ENCODE results near the gene DTL.

The DTL gene

GRCh38 chr1:212118872-212119260 lies 83.3 kb downstream of the DTL start:
- Histone ChIP-seq H3K9me3 (ENCODE audit: insufficient read depth, low read depth, low read length) (no peaks in the 10 kb centered on the region), H3K36me3 (ENCODE audit: insufficient read depth, low read depth, low read length) (no peaks in the 10 kb centered on the region), H3K27ac (ENCODE audit: low read length) (no peak overlapping the region), H3K4me1 (ENCODE audit: insufficient read depth, low read length) (no peaks in the 10 kb centered on the region), H3K4me3 (ENCODE audit: low read length) (no peak overlapping the region), H3K9ac (ENCODE audit: low read depth, low read length) (no peak overlapping the region; the same call in 1 of the 2 replicates), H3K27me3 (ENCODE audit: insufficient read depth, low read length) (no peaks in the 10 kb centered on the region)

GRCh38 chr1:212119397-212119837 lies 83.9 kb downstream of the DTL start:
- Histone ChIP-seq H3K9me3 (ENCODE audit: insufficient read depth, low read depth, low read length) (no peaks in the 10 kb centered on the region), H3K36me3 (ENCODE audit: insufficient read depth, low read depth, low read length) (no peaks in the 10 kb centered on the region), H3K27ac (ENCODE audit: low read length) (no peak overlapping the region), H3K9ac (ENCODE audit: low read depth, low read length) (no peak overlapping the region), H3K4me3 (ENCODE audit: low read length) (no peak overlapping the region), H3K27me3 (ENCODE audit: insufficient read depth, low read length) (no peaks in the 10 kb centered on the region), H3K4me1 (ENCODE audit: insufficient read depth, low read length) (no peaks in the 10 kb centered on the region)

GRCh38 chr1:212119863-212120262 lies 84.3 kb downstream of the DTL start:
- H3K36me3 ChIP-seq (ENCODE audit: insufficient read depth, low read depth, low read length), result no peaks in the 10 kb centered on the region
- H3K9me3 ChIP-seq (ENCODE audit: insufficient read depth, low read depth, low read length), result no peaks in the 10 kb centered on the region
- H3K27ac ChIP-seq (ENCODE audit: low read length), result no peak overlapping the region
- no peak overlapping the region for H3K4me3 ChIP-seq (ENCODE audit: low read length)
- H3K4me1 ChIP-seq (ENCODE audit: insufficient read depth, low read length), result no peaks in the 10 kb centered on the region
- no peaks in the 10 kb centered on the region for H3K27me3 ChIP-seq (ENCODE audit: insufficient read depth, low read length)
- H3K9ac ChIP-seq (ENCODE audit: low read depth, low read length), result no peak overlapping the region

- Histone ChIP-seq H3K36me3 (ENCODE audit: insufficient read depth, low read depth, low read length) (no peaks in the 10 kb centered on the region), H3K9ac (ENCODE audit: low read depth, low read length) (no peak overlapping the region), H3K4me3 (ENCODE audit: low read length) (no peak overlapping the region), H3K27me3 (ENCODE audit: insufficient read depth, low read length) (no peaks in the 10 kb centered on the region), H3K9me3 (ENCODE audit: insufficient read depth, low read depth, low read length) (no peaks in the 10 kb centered on the region), H3K27ac (ENCODE audit: low read length) (no peak overlapping the region), H3K4me1 (ENCODE audit: insufficient read depth, low read length) (peaks cover 4% of the 10 kb centered on the region; the same call in 1 of the 2 replicates)
Observed at GRCh38 chr1:212121779-212122178, 86.2 kb downstream of the DTL start.

- H3K36me3 ChIP-seq (ENCODE audit: insufficient read depth, low read depth, low read length), result no peaks in the 10 kb centered on the region
- H3K4me3 ChIP-seq (ENCODE audit: low read length), result no peak overlapping the region
- H3K4me1 ChIP-seq (ENCODE audit: insufficient read depth, low read length), result peaks cover 4% of the 10 kb centered on the region; the same call in 1 of the 2 replicates
- H3K27me3 ChIP-seq (ENCODE audit: insufficient read depth, low read length), result no peaks in the 10 kb centered on the region
- H3K9ac ChIP-seq (ENCODE audit: low read depth, low read length), result no peak overlapping the region
- no peak overlapping the region for H3K27ac ChIP-seq (ENCODE audit: low read length)
- H3K9me3 ChIP-seq (ENCODE audit: insufficient read depth, low read depth, low read length), result no peaks in the 10 kb centered on the region
Observed at GRCh38 chr1:212124690-212125582, 89.4 kb downstream of the DTL start.

GRCh38 chr1:212125654-212126053 lies 90.1 kb downstream of the DTL start:
- Histone ChIP-seq H3K4me1 (ENCODE audit: insufficient read depth, low read length) (peaks cover 4% of the 10 kb centered on the region; the same call in 1 of the 2 replicates), H3K27ac (ENCODE audit: low read length) (no peak overlapping the region), H3K9me3 (ENCODE audit: insufficient read depth, low read depth, low read length) (no peaks in the 10 kb centered on the region), H3K4me3 (ENCODE audit: low read length) (no peak overlapping the region), H3K36me3 (ENCODE audit: insufficient read depth, low read depth, low read length) (no peaks in the 10 kb centered on the region), H3K9ac (ENCODE audit: low read depth, low read length) (no peak overlapping the region), H3K27me3 (ENCODE audit: insufficient read depth, low read length) (no peaks in the 10 kb centered on the region)

GRCh38 chr1:212127221-212127620 lies 91.7 kb downstream of the DTL start:
- no peak overlapping the region for H3K27ac ChIP-seq (ENCODE audit: low read length)
- peaks cover 8% of the 10 kb centered on the region; the same call in 1 of the 2 replicates for H3K4me1 ChIP-seq (ENCODE audit: insufficient read depth, low read length)
- H3K9me3 ChIP-seq (ENCODE audit: insufficient read depth, low read depth, low read length), result no peaks in the 10 kb centered on the region
- no peaks in the 10 kb centered on the region for H3K36me3 ChIP-seq (ENCODE audit: insufficient read depth, low read depth, low read length)
- H3K9ac ChIP-seq (ENCODE audit: low read depth, low read length), result no peak overlapping the region; the same call in 1 of the 2 replicates
- H3K4me3 ChIP-seq (ENCODE audit: low read length), result no peak overlapping the region
- no peaks in the 10 kb centered on the region for H3K27me3 ChIP-seq (ENCODE audit: insufficient read depth, low read length)

GRCh38 chr1:212129781-212130180 lies 94.2 kb downstream of the DTL start:
- no peaks in the 10 kb centered on the region for H3K9me3 ChIP-seq (ENCODE audit: insufficient read depth, low read depth, low read length)
- no peaks in the 10 kb centered on the region for H3K36me3 ChIP-seq (ENCODE audit: insufficient read depth, low read depth, low read length)
- no peak overlapping the region for H3K4me3 ChIP-seq (ENCODE audit: low read length)
- peaks cover 8% of the 10 kb centered on the region; the same call in 1 of the 2 replicates for H3K4me1 ChIP-seq (ENCODE audit: insufficient read depth, low read length)
- H3K27ac ChIP-seq (ENCODE audit: low read length), result no peak overlapping the region
- no peak overlapping the region for H3K9ac ChIP-seq (ENCODE audit: low read depth, low read length)
- H3K27me3 ChIP-seq (ENCODE audit: insufficient read depth, low read length), result no peaks in the 10 kb centered on the region

- 0 out of 2 replicates have a peak, but pooled peaks cover 3% of the 10 kb centered on the region for H3K9me3 ChIP-seq (ENCODE audit: insufficient read depth, low read depth, low read length)
- 0 out of 2 replicates have a peak, but pooled peaks cover 3% of the 10 kb centered on the region for H3K4me1 ChIP-seq (ENCODE audit: insufficient read depth, low read length)
- H3K36me3 ChIP-seq (ENCODE audit: insufficient read depth, low read depth, low read length), result no peaks in the 10 kb centered on the region
- no peak overlapping the region for H3K4me3 ChIP-seq (ENCODE audit: low read length)
- no peaks in the 10 kb centered on the region for H3K27me3 ChIP-seq (ENCODE audit: insufficient read depth, low read length)
- no peak overlapping the region for H3K9ac ChIP-seq (ENCODE audit: low read depth, low read length)
- no peak overlapping the region for H3K27ac ChIP-seq (ENCODE audit: low read length)
Observed at GRCh38 chr1:212132025-212132424, 96.5 kb downstream of the DTL start.

GRCh38 chr1:212133319-212133718 lies 97.8 kb downstream of the DTL start:
- Histone ChIP-seq H3K9me3 (ENCODE audit: insufficient read depth, low read depth, low read length) (0 out of 2 replicates have a peak, but pooled peaks cover 3% of the 10 kb centered on the region), H3K4me1 (ENCODE audit: insufficient read depth, low read length) (0 out of 2 replicates have a peak, but pooled peaks cover 3% of the 10 kb centered on the region), H3K4me3 (ENCODE audit: low read length) (no peak overlapping the region), H3K9ac (ENCODE audit: low read depth, low read length) (no peak overlapping the region), H3K36me3 (ENCODE audit: insufficient read depth, low read depth, low read length) (no peaks in the 10 kb centered on the region), H3K27me3 (ENCODE audit: insufficient read depth, low read length) (no peaks in the 10 kb centered on the region), H3K27ac (ENCODE audit: low read length) (no peak overlapping the region)

- Histone ChIP-seq H3K9ac (ENCODE audit: low read depth, low read length) (no peak overlapping the region), H3K36me3 (ENCODE audit: insufficient read depth, low read depth, low read length) (no peaks in the 10 kb centered on the region), H3K27ac (ENCODE audit: low read length) (no peak overlapping the region), H3K4me1 (ENCODE audit: insufficient read depth, low read length) (0 out of 2 replicates have a peak, but pooled peaks cover 3% of the 10 kb centered on the region), H3K9me3 (ENCODE audit: insufficient read depth, low read depth, low read length) (0 out of 2 replicates have a peak, but pooled peaks cover 3% of the 10 kb centered on the region), H3K4me3 (ENCODE audit: low read length) (no peak overlapping the region), H3K27me3 (ENCODE audit: insufficient read depth, low read length) (no peaks in the 10 kb centered on the region)
Observed at GRCh38 chr1:212135166-212135565, 99.6 kb downstream of the DTL start.

- Histone ChIP-seq H3K9me3 (ENCODE audit: insufficient read depth, low read depth, low read length) (0 out of 2 replicates have a peak, but pooled peaks cover 3% of the 10 kb centered on the region), H3K36me3 (ENCODE audit: insufficient read depth, low read depth, low read length) (no peaks in the 10 kb centered on the region), H3K27ac (ENCODE audit: low read length) (no peak overlapping the region), H3K4me3 (ENCODE audit: low read length) (no peak overlapping the region), H3K4me1 (ENCODE audit: insufficient read depth, low read length) (no peaks in the 10 kb centered on the region), H3K27me3 (ENCODE audit: insufficient read depth, low read length) (no peaks in the 10 kb centered on the region), H3K9ac (ENCODE audit: low read depth, low read length) (no peak overlapping the region)
Observed at GRCh38 chr1:212137854-212138253, 102.3 kb downstream of the DTL start.
